HCT116 (cell line): ENCODE results near the gene VTI1B. TPM values are rescaled to one million over a fixed set of nuclear protein-coding genes. Genes with fewer than 3 reads are reported as not detected.

Experiments used
- ATAC-seq: fragments of 200-7000 bp; cut with Tn5 transposase; 2 replicates; pipeline ENCODE4 v1.9.1; 2020; ENCODE audit warnings: mild to moderate bottlenecking, moderate library complexity
- BruUV-seq: library from RNA; stranded (reverse); fragments of 400-500 nt; replicated peaks from 2 replicates; lab custom pipeline; 2021; lab: Mats Ljungman, UMichigan
- CTCF ChIA-PET: fragments of 300-600 bp; sonication (Branson Sonifier 250); formaldehyde crosslinking; loops from one replicate; lab custom pipeline; 2021; ENCODE audit warnings: antibody characterized with exemption; lab: Charles Lee
- POLR2A ChIA-PET: fragments of 300-600, 350-600 bp; sonication (Branson Sonifier 250); formaldehyde crosslinking; loops from one replicate; lab custom pipeline; 2021; ENCODE audit warnings: antibody characterized with exemption; lab: Charles Lee
- RAD21 ChIA-PET, 2 experiments: fragments of 300-600 bp; sonication (Branson Sonifier 250); formaldehyde crosslinking; loops; one replicate each; lab custom pipeline; 2023; ENCODE audit warnings: low total read pairs in 2 of 2; ENCODE audit not compliant: uncharacterized antibody in 2 of 2, unreplicated experiment in 2 of 2, low non-redundant PET in 1 of 2; lab: Charles Lee
- DNase-seq: peaks from one replicate; pipeline ENCODE4 v3.0.0-alpha.2; 2010; ENCODE audit warnings: low read depth, low spot score
- H2AFZ ChIP-seq: fragments of 200-600 bp; shearing (Covaris generic), sonication (generic); 2 replicates; pipeline ENCODE4 v1.6.1; 2017; ENCODE audit warnings: low read depth, mixed run types, mixed read lengths, antibody characterized with exemption, low read length; ENCODE audit not compliant: poor library complexity, severe bottlenecking
- H3K27ac ChIP-seq: 2 replicates; pipeline ENCODE4 v1.5.1; 2012; ENCODE audit warnings: low read depth, low read length
- H3K27me3 ChIP-seq: fragments of 200-600 bp; sonication (generic); 2 replicates; pipeline ENCODE4 v1.6.1; 2016; ENCODE audit warnings: mixed run types, low read length, mixed read lengths; ENCODE audit not compliant: insufficient read depth
- H3K36me3 ChIP-seq, 2 experiments: fragments of 200-500 bp in 1 of 2; fragments of 200-600 bp in 1 of 2; sonication (Bioruptor generic) in 1 of 2; sonication (generic) in 1 of 2; 2 replicates each; pipeline versions ENCODE4 v1.5.1 to v1.6.1; 2014 to 2016; ENCODE audit warnings: low read length in 2 of 2, inconsistent platforms in 1 of 2, mixed read lengths in 1 of 2, mixed run types in 1 of 2; ENCODE audit not compliant: insufficient read depth in 2 of 2, control insufficient read depth in 1 of 2
- H3K4me1 ChIP-seq, 2 experiments: fragments of 200-600 bp in 1 of 2; sonication (generic) in 1 of 2; 2 replicates each; pipeline versions ENCODE4 v1.5.1 to v1.6.1; 2012 to 2017; ENCODE audit warnings: low read length in 2 of 2, inconsistent platforms in 1 of 2, mild to moderate bottlenecking in 1 of 2, mixed read lengths in 1 of 2, mixed run types in 1 of 2, moderate library complexity in 1 of 2; ENCODE audit not compliant: insufficient read depth in 2 of 2, control insufficient read depth in 1 of 2
- H3K4me2 ChIP-seq: fragments of 200-600 bp; sonication (generic); 2 replicates; pipeline ENCODE4 v1.6.1; 2017; ENCODE audit warnings: mixed run types, low read length, mixed read lengths
- H3K4me3 ChIP-seq, 2 experiments: fragments of 200-600 bp in 1 of 2; sonication (generic) in 1 of 2; replicated peaks in 1 of 2; 2 replicates each; pipeline ENCODE4 v1.5.1; 2011 to 2016; ENCODE audit warnings: low read length in 2 of 2, control low read depth in 1 of 2, low read depth in 1 of 2, mild to moderate bottlenecking in 1 of 2, mixed read lengths in 1 of 2, mixed run types in 1 of 2
- H3K79me2 ChIP-seq: fragments of 200-600 bp; sonication (generic); 2 replicates; pipeline ENCODE4 v1.6.1; 2017; ENCODE audit warnings: mild to moderate bottlenecking, mixed run types, low read length, moderate library complexity, mixed read lengths; ENCODE audit not compliant: insufficient read depth
- H3K9ac ChIP-seq: fragments of 200-600 bp; sonication (generic); 2 replicates; pipeline ENCODE4 v1.6.1; 2016; ENCODE audit warnings: low read length, mixed read lengths
- H3K9me2 ChIP-seq: fragments of 200-600 bp; sonication (generic), shearing (Covaris generic); 2 replicates; pipeline ENCODE4 v1.6.1; 2017; ENCODE audit warnings: mixed run types, mild to moderate bottlenecking, moderate library complexity; ENCODE audit not compliant: insufficient read depth
- H3K9me3 ChIP-seq, 2 experiments: fragments of 200-500 bp in 1 of 2; fragments of 200-600 bp in 1 of 2; sonication (Bioruptor generic) in 1 of 2; sonication (generic) in 1 of 2; 2 replicates each; pipeline ENCODE4 v1.6.1; 2014 to 2017; ENCODE audit warnings: low read length in 2 of 2, mixed read lengths in 2 of 2, inconsistent platforms in 1 of 2, low read depth in 1 of 2, mild to moderate bottlenecking in 1 of 2, mixed run types in 1 of 2, moderate library complexity in 1 of 2; ENCODE audit not compliant: control insufficient read depth in 1 of 2, insufficient read depth in 1 of 2
- H4K20me1 ChIP-seq: fragments of 200-600 bp; sonication (generic), shearing (Covaris generic); 2 replicates; pipeline ENCODE4 v1.6.1; 2017; ENCODE audit warnings: mixed run types, mild to moderate bottlenecking, moderate library complexity; ENCODE audit not compliant: insufficient read depth
- ATF3 ChIP-seq: IDR thresholded peaks from 2 replicates; pipeline ENCODE4 v1.6.1; 2012
- CBX3 ChIP-seq: IDR thresholded peaks from 2 replicates; pipeline ENCODE4 v1.6.1; 2012; ENCODE audit warnings: low read depth
- CEBPB ChIP-seq: IDR thresholded peaks from 2 replicates; pipeline ENCODE4 v1.6.1; 2012; ENCODE audit warnings: low read depth
- EGR1 ChIP-seq: IDR thresholded peaks from 2 replicates; pipeline ENCODE4 v1.6.1; 2012; ENCODE audit warnings: low read depth
- FOSL1 ChIP-seq: IDR thresholded peaks from 2 replicates; pipeline ENCODE4 v1.6.1; 2012; ENCODE audit warnings: low read depth
- JUND ChIP-seq: IDR thresholded peaks from 2 replicates; pipeline ENCODE4 v1.6.1; 2012
- MAX ChIP-seq: IDR thresholded peaks from 2 replicates; pipeline ENCODE4 v1.6.1; 2012
- POLR2A ChIP-seq: IDR thresholded peaks from 2 replicates; pipeline ENCODE4 v1.7.0; 2011; ENCODE audit warnings: borderline replicate concordance; ENCODE audit not compliant: insufficient read depth, insufficient read length; ENCODE audit errors: extremely low read depth
- POLR2AphosphoS5 ChIP-seq: IDR thresholded peaks from 2 replicates; pipeline ENCODE4 v1.6.1; 2011; ENCODE audit warnings: mild to moderate bottlenecking, low read depth, low read length, moderate library complexity
- RAD21 ChIP-seq: IDR thresholded peaks from 2 replicates; pipeline ENCODE4 v1.6.1; 2012; ENCODE audit warnings: low read depth, mild to moderate bottlenecking
- REST ChIP-seq: IDR thresholded peaks from 2 replicates; pipeline ENCODE4 v1.6.1; 2012; ENCODE audit warnings: low read depth
- SP1 ChIP-seq: IDR thresholded peaks from 2 replicates; pipeline ENCODE4 v1.6.1; 2012; ENCODE audit warnings: low read depth
- SRF ChIP-seq: IDR thresholded peaks from 2 replicates; pipeline ENCODE4 v1.6.1; 2012; ENCODE audit warnings: low read depth
- YY1 ChIP-seq: IDR thresholded peaks from 2 replicates; pipeline ENCODE4 v1.6.1; 2011; ENCODE audit warnings: low read length, low read depth, moderate library complexity, mild to moderate bottlenecking; ENCODE audit not compliant: insufficient replicate concordance; ENCODE audit errors: extremely low read depth
- ZNF274 ChIP-seq: fragments of 200-500 bp; sonication (Bioruptor generic); IDR thresholded peaks from 2 replicates; pipeline ENCODE4 v1.6.1; 2014; ENCODE audit warnings: mild to moderate bottlenecking, low read depth, low read length, inconsistent platforms
- intact Hi-C: fragments of 100-400 bp; cut with micrococcal nuclease; formaldehyde crosslinking; loops from 2 replicates; pipeline ENCODE4 v1.10.0; 2022
- total RNA-seq: library from RNA; stranded (reverse); gene quantifications from one replicate; pipeline ENCODE4 v1.2.1, GENCODE V29; 2021; ENCODE audit not compliant: unreplicated experiment

The VTI1B gene
- total RNA-seq, 1 experiment from 2014 or later: 86.3 TPM

GRCh38 chr14:67638642-67639041 lies 35.8 kb downstream of the VTI1B start (continued):
- TF ChIP-seq REST (no peak), RAD21 (no peak), POLR2A (no peak), ATF3 (no peak), CEBPB (no peak), ZNF274 (no peak), CBX3 (no peak), MAX (no peak), JUND (no peak), YY1 (no peak), FOSL1 (no peak), EGR1 (no peak), SRF (no peak)

- H3K36me3 ChIP-seq: no peaks in the 10 kb centered on the region
- H3K79me2 ChIP-seq: no peaks in the 10 kb centered on the region
- POLR2A ChIA-PET: no interaction called here
- TF ChIP-seq SP1: 0 out of 2 replicates have a peak, but pooled peaks have one; percentile 17
- no peak for TF ChIP-seq POLR2AphosphoS5
- peak; percentile 87 for TF ChIP-seq CEBPB
- no peak overlapping the region for H2AFZ ChIP-seq
- RAD21 ChIA-PET: no interaction called here
- CTCF ChIA-PET: interaction anchor here (0.6 kb wide), 1 partner anchor 1156 kb away, joined by 5 read pairs; the partner anchor contains the start of gene ZFP36L1
- intact Hi-C loops: no loop called here
- H3K9ac ChIP-seq: no peak overlapping the region
- no TSS peak for BruUV-seq
- ATAC-seq (no peak), DNase-seq (no peak)
- H3K9me3 ChIP-seq: no peaks in the 10 kb centered on the region
- H4K20me1 ChIP-seq: no peaks in the 10 kb centered on the region
- H3K27ac ChIP-seq: no peak overlapping the region
- no peak overlapping the region for H3K4me2 ChIP-seq
- no peaks in the 10 kb centered on the region for H3K27me3 ChIP-seq
- no peaks in the 10 kb centered on the region for H3K4me1 ChIP-seq
- H3K9me2 ChIP-seq: no peaks in the 10 kb centered on the region
- H3K4me3 ChIP-seq: no peak overlapping the region
Measured at GRCh38 chr14:67636361-67636919, 38.0 kb downstream of the VTI1B start.
